ENCODE measurements around the gene TGFBR1.
"Not testable (repeated sequence)": the region's sequence is repeated elsewhere in the genome, so short reads cannot be mapped to it uniquely, and the experiment has no call there.

TGFBR1 gene

GRCh38 chr9:99193466-99193821 lies 88.5 kb downstream of the TGFBR1 start:
- no peak for DNase-seq (ENCODE audit: low read depth, low spot score)
- H3K4me3 ChIP-seq (ENCODE audit: low read depth, low read length) = no peak overlapping the region
- in situ Hi-C loops (cut with HindIII; ENCODE audit: low sequenced_read_pairs) = no loop called here
- no peak for TF ChIP-seq CTCF (IDR thresholded peaks at IDR 0.05; ENCODE audit: low read depth, low read length)

GRCh38 chr9:99196484-99196883 lies 91.6 kb downstream of the TGFBR1 start:
- H3K4me3 ChIP-seq (ENCODE audit: low read depth, low read length); in situ Hi-C loops (cut with HindIII; ENCODE audit: low sequenced_read_pairs); DNase-seq (ENCODE audit: low read depth, low spot score): not testable (repeated sequence)

- no peak for DNase-seq (ENCODE audit: low read depth, low spot score)
- in situ Hi-C loops (cut with HindIII; ENCODE audit: low sequenced_read_pairs) = no loop called here
- H3K4me3 ChIP-seq (ENCODE audit: low read depth, low read length) = no peak overlapping the region
- no peak for TF ChIP-seq CTCF (IDR thresholded peaks at IDR 0.05; ENCODE audit: low read depth, low read length)
Measured at GRCh38 chr9:99197124-99197630, 92.3 kb downstream of the TGFBR1 start.

DNA sequence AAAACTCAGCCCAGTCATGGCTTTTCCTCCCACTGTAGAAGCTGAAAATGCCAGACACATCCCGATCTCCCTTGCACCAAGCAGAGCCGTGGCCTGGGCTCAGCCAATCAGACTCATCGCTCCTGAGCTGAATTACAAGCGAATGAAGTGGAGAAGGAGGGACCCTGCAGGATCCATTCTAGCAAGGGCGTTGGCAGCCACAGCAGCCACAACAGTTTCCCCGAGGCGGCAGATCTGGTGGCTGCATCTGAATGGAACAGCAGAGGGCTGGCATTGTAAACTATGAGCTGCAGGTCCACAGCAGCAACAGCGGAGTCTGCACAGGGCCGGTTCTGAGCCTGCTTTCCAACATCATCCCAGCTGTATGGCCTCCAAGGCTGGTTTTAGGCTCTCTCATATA lies 93.1 kb downstream of the TGFBR1 start:
- in situ Hi-C loops (cut with HindIII; ENCODE audit: low sequenced_read_pairs) = no loop called here
- TF ChIP-seq CTCF (IDR thresholded peaks at IDR 0.05; ENCODE audit: low read depth, low read length) = no peak
- DNase-seq (ENCODE audit: low read depth, low spot score) = no peak
- no peak overlapping the region for H3K4me3 ChIP-seq (ENCODE audit: low read depth, low read length)

- DNase-seq (ENCODE audit: low read depth, low spot score) = no peak
- no peak overlapping the region for H3K4me3 ChIP-seq (ENCODE audit: low read depth, low read length)
- in situ Hi-C loops (cut with HindIII; ENCODE audit: low sequenced_read_pairs) = no loop called here
- TF ChIP-seq CTCF (IDR thresholded peaks at IDR 0.05; ENCODE audit: low read depth, low read length) = no peak
Measured at GRCh38 chr9:99199938-99200539, 95.1 kb downstream of the TGFBR1 start.

- H3K4me3 ChIP-seq (ENCODE audit: low read depth, low read length) = no peak overlapping the region
- in situ Hi-C loops (cut with HindIII; ENCODE audit: low sequenced_read_pairs) = no loop called here
- DNase-seq (ENCODE audit: low read depth, low spot score) = no peak
- no peak for TF ChIP-seq CTCF (IDR thresholded peaks at IDR 0.05; ENCODE audit: low read depth, low read length)
Measured at GRCh38 chr9:99201603-99202002, 96.7 kb downstream of the TGFBR1 start.

Data from astrocyte of the spinal cord (primary cell).